Omental fat pad (tissue), 4 donors: ENCODE results near the gene LSM14B. TPM values are rescaled to one million over a fixed set of nuclear protein-coding genes. Genes with fewer than 3 reads are reported as not detected.

Experiments
- ATAC-seq: fragments of 150-250 bp; one replicate; pipeline ENCODE4 v1.9.1; 2016; ENCODE audit warnings: mild to moderate bottlenecking, moderate library complexity; ENCODE audit not compliant: low FRiP score
- DNase-seq: peaks from one replicate; pipeline ENCODE4 v3.0.0-alpha.2; 2019; ENCODE audit warnings: low spot score
- CTCF ChIP-seq, 3 donors: fragments of 450-650 bp; IDR thresholded peaks; one replicate each; pipeline ENCODE4 v1.5.1; 2016 to 2017; ENCODE audit warnings: antibody characterized with exemption in 3 of 3, mild to moderate bottlenecking in 3 of 3, moderate library complexity in 2 of 3
- total RNA-seq, 4 donors: library from RNA; depleted of rRNA; stranded (reverse); fragments of >200 nt; gene quantifications; one replicate each; pipeline ENCODE4 v1.1.0, GENCODE V29; 2016

The LSM14B gene
- total RNA-seq, 4 donors from 2014 or later, result 13.1 to 23.8 (median 16.0) TPM

GRCh38 chr20:62171245-62171644 is 49.0 kb downstream of the LSM14B start:
- ATAC-seq (no peak), DNase-seq (no peak)
- no peak for TF ChIP-seq CTCF (IDR thresholded peaks at IDR 0.05)

GRCh38 chr20:62172666-62173065 is 50.4 kb downstream of the LSM14B start:
- DNase-seq (no peak), ATAC-seq (no peak)
- no peak for TF ChIP-seq CTCF (IDR thresholded peaks at IDR 0.05)

- ATAC-seq (no peak), DNase-seq (no peak)
- no peak for TF ChIP-seq CTCF (IDR thresholded peaks at IDR 0.05)
Observed at GRCh38 chr20:62174021-62174804, 51.9 kb downstream of the LSM14B start.

- TF ChIP-seq CTCF (IDR thresholded peaks at IDR 0.05), result no peak
- ATAC-seq, result peak; percentile 11
- no peak for DNase-seq
Observed at GRCh38 chr20:62174870-62175624, 52.8 kb downstream of the LSM14B start.

- no peak for TF ChIP-seq CTCF (IDR thresholded peaks at IDR 0.05)
- ATAC-seq (no peak), DNase-seq (no peak)
Observed at GRCh38 chr20:62175711-62176110, 53.4 kb downstream of the LSM14B start.

GRCh38 chr20:62176866-62177265 is 54.6 kb downstream of the LSM14B start:
- no peak for ATAC-seq
- no peak for TF ChIP-seq CTCF (IDR thresholded peaks at IDR 0.05)
- DNase-seq, result no peak
